MM.1S (cell line): ENCODE results near the gene PUS1.

ENCODE experiments used
- DNase-seq: peaks from one replicate; pipeline ENCODE4 v3.0.0-alpha.2; 2015
- H2AFZ ChIP-seq: fragments of 300-600 bp; sonication (generic); 2 replicates; pipeline ENCODE4 v1.6.0; 2016; ENCODE audit warnings: antibody characterized with exemption, low read length
- H3F3A ChIP-seq: fragments of 300-600 bp; sonication (generic); 2 replicates; pipeline ENCODE4 v1.6.1; 2016; ENCODE audit warnings: mild to moderate bottlenecking, antibody characterized with exemption, low read length, moderate library complexity, mixed read lengths; ENCODE audit not compliant: insufficient read depth
- H3K27ac ChIP-seq: fragments of 300-600 bp; sonication (generic); 2 replicates; pipeline ENCODE4 v1.5.1; 2016; ENCODE audit warnings: mild to moderate bottlenecking, low read length
- H3K27me3 ChIP-seq: fragments of 300-600 bp; sonication (generic); replicated peaks from 2 replicates; pipeline ENCODE4 v1.6.0; 2016; ENCODE audit warnings: low read length; ENCODE audit not compliant: insufficient read depth
- H3K36me3 ChIP-seq: fragments of 300-600 bp; sonication (generic); replicated peaks from 2 replicates; pipeline ENCODE4 v1.6.1; 2016; ENCODE audit warnings: mild to moderate bottlenecking, low read length, mixed read lengths; ENCODE audit not compliant: insufficient read depth
- H3K4me1 ChIP-seq: fragments of 300-600 bp; sonication (generic); 2 replicates; pipeline ENCODE4 v1.6.1; 2016; ENCODE audit warnings: low read length, mixed read lengths
- H3K4me2 ChIP-seq: fragments of 300-600 bp; sonication (generic); 2 replicates; pipeline ENCODE4 v1.6.0; 2016; ENCODE audit warnings: low read depth, low read length
- H3K4me3 ChIP-seq: fragments of 300-600 bp; sonication (generic); 2 replicates; pipeline ENCODE4 v1.5.1; 2016; ENCODE audit warnings: low read length, mixed read lengths
- H3K79me2 ChIP-seq: fragments of 300-600 bp; sonication (generic); 2 replicates; pipeline ENCODE4 v1.6.1; 2016; ENCODE audit warnings: mixed run types, low read length, mixed read lengths
- H3K9ac ChIP-seq: fragments of 300-600 bp; sonication (generic); 2 replicates; pipeline ENCODE4 v1.6.1; 2016; ENCODE audit warnings: low read length, mixed read lengths
- H3K9me2 ChIP-seq: fragments of 300-600 bp; sonication (generic); replicated peaks from 2 replicates; pipeline ENCODE4 v1.6.1; 2016; ENCODE audit warnings: mild to moderate bottlenecking, low read length, mixed read lengths; ENCODE audit not compliant: insufficient read depth
- H3K9me3 ChIP-seq: fragments of 300-600 bp; sonication (generic); replicated peaks from 2 replicates; pipeline ENCODE4 v1.6.1; 2016; ENCODE audit warnings: mild to moderate bottlenecking, low read length, mixed read lengths; ENCODE audit not compliant: insufficient read depth
- H4K20me1 ChIP-seq: fragments of 300-600 bp; sonication (generic); 2 replicates; pipeline ENCODE4 v1.6.1; 2016; ENCODE audit warnings: mild to moderate bottlenecking, low read length, moderate library complexity, mixed read lengths; ENCODE audit not compliant: insufficient read depth
- CTCF ChIP-seq: fragments of 300-600 bp; sonication (generic); IDR thresholded peaks from 2 replicates; pipeline ENCODE4 v1.5.1; 2016; ENCODE audit warnings: antibody characterized with exemption, low read length, mixed read lengths
- EZH2 ChIP-seq: fragments of 300-600 bp; sonication (generic); optimal IDR thresholded peaks from 2 replicates; pipeline ENCODE3; 2017; ENCODE audit warnings: low read depth, mild to moderate bottlenecking, antibody characterized with exemption, low read length, mixed read lengths
- EZH2phosphoT487 ChIP-seq: fragments of 300-600 bp; sonication (generic); IDR thresholded peaks from 2 replicates; pipeline ENCODE4 v1.6.1; 2018; ENCODE audit warnings: antibody characterized with exemption, low read length

The PUS1 gene

GRCh38 chr12:131910302-131911027 is 18.6 kb upstream of the PUS1 start:
- no peaks in the 10 kb centered on the region for H3F3A ChIP-seq
- H3K27me3 ChIP-seq: no peaks in the 10 kb centered on the region
- no peaks in the 10 kb centered on the region for H4K20me1 ChIP-seq
- no peak for TF ChIP-seq EZH2phosphoT487
- no peak for TF ChIP-seq EZH2
- TF ChIP-seq CTCF: no peak
- H3K36me3 ChIP-seq: no peaks in the 10 kb centered on the region
- H3K4me1 ChIP-seq: no peaks in the 10 kb centered on the region
- H3K79me2 ChIP-seq: no peaks in the 10 kb centered on the region
- no peak overlapping the region for H2AFZ ChIP-seq
- H3K4me3 ChIP-seq: no peak overlapping the region
- H3K9ac ChIP-seq: no peak overlapping the region
- H3K4me2 ChIP-seq: no peak overlapping the region
- no peaks in the 10 kb centered on the region for H3K9me2 ChIP-seq
- no peaks in the 10 kb centered on the region for H3K9me3 ChIP-seq
- DNase-seq: no peak
- no peak overlapping the region for H3K27ac ChIP-seq

GRCh38 chr12:131911028-131911650 is 17.9 kb upstream of the PUS1 start:
- Histone ChIP-seq H3K9me2 (no peaks in the 10 kb centered on the region), H3K36me3 (no peaks in the 10 kb centered on the region), H4K20me1 (no peaks in the 10 kb centered on the region), H3K27ac (no peak overlapping the region), H3K4me3 (no peak overlapping the region), H3F3A (no peaks in the 10 kb centered on the region), H3K27me3 (no peaks in the 10 kb centered on the region), H3K79me2 (no peaks in the 10 kb centered on the region), H3K4me1 (no peaks in the 10 kb centered on the region), H3K9me3 (no peaks in the 10 kb centered on the region), H3K9ac (no peak overlapping the region), H2AFZ (no peak overlapping the region), H3K4me2 (no peak overlapping the region)
- no peak for TF ChIP-seq EZH2phosphoT487
- no peak for TF ChIP-seq CTCF
- no peak for TF ChIP-seq EZH2
- no peak for DNase-seq

GRCh38 chr12:131911851-131912477 is 17.1 kb upstream of the PUS1 start:
- Histone ChIP-seq H3K9me3 (no peaks in the 10 kb centered on the region), H3K9me2 (no peaks in the 10 kb centered on the region), H3K4me3 (no peak overlapping the region), H4K20me1 (no peaks in the 10 kb centered on the region), H3K4me2 (no peak overlapping the region), H3K36me3 (no peaks in the 10 kb centered on the region), H3F3A (no peaks in the 10 kb centered on the region), H3K9ac (no peak overlapping the region), H2AFZ (no peak overlapping the region), H3K27ac (no peak overlapping the region), H3K79me2 (no peaks in the 10 kb centered on the region), H3K4me1 (no peaks in the 10 kb centered on the region), H3K27me3 (no peaks in the 10 kb centered on the region)
- DNase-seq: no peak
- TF ChIP-seq CTCF (no peak), EZH2 (no peak), EZH2phosphoT487 (no peak)
